NCI-H1694 (cell line): ENCODE measurements around the gene UPF1.
"Not testable (repeated sequence)": the region's sequence is repeated elsewhere in the genome, so short reads cannot be mapped to it uniquely, and the experiment has no call there.

Experiments
- DNase-seq: peaks from one replicate; lab custom pipeline; 2025; lab: John Stamatoyannopoulos, UW

The UPF1 gene

DNA sequence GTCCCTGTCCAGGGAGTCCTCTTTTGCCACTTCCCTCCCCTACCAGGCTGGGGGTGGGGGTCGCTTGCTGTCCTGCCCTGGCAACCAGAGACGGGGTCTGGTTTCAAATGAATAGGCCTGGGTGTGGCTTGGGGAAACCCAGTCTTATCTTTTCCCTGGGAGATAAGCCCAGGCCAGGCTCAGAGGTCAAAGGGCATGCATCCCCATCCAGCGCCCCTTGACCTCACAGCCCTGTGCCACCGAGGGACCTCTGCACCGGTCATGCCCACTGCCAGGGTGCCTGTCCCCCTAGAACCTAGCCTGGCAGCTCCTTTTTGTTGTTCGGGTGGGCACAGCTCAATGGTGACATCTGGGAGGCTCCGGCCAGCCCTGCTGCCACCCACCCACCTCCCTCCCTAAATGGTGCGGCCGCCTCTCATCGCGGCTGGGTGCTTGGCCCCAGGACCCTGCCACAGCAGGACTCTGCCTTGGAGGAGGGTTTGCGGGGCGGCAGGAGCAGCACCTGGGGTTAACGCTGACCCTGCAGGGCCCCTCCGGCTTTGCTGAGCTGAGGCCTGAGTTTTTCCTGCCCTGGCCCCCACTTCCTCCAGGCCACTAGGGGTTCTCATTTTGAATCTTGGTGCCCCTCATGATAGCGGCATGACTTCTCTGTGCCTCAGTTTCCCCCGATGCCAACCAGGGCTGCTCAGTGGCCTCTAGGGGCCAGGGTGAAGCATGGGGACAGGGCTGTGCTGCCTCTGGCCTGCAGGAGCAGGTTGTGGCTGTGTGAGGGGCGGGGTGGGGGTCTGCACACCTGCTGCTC lies 67.0 kb downstream of the UPF1 start:
- no peak for DNase-seq

DNA sequence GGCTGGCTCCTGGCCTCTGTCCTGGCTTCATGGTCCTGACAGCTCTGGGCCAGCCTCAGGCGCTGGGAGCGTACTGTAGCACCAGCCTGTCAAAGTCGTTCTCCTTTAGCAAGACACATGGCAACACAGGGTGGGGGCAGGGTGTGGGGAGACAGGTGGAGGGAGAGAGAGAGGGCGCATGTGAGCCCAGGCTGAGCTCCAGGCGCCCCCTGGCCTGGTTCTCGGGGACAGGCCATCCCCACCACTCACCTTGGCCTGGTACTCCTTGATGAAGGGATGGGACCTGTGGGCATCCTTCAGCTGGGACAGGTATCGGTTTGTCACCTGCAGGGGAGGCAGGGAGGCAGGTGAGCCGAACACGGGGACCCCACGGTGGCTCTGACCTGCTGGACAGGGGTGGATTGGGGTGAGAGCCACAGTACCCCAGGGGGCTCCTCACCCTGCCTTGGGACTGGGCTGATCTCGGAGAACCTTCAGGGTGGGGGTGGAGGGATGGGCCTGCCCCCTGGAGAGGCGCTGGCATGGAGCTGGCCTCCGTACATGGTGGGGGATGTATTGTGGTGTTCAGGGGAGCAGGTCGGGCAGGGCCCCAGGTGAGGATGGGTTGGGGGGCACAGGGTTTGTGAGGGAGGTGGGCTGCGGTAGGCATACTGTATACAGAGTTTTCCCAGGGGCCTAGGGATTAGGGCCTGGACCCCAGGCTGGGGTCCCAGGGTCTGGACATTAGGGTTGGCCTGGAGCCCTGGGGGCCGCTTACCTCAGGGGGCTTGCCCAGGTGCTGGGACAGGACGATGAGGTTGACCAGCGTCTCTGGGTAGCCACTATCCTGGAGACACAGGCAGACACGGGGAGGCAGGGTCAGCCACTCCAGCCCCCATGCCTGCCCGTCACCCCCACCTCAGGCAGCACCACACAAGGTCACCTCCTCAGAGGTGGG lies 68.1 kb downstream of the UPF1 start:
- no peak for DNase-seq

DNA sequence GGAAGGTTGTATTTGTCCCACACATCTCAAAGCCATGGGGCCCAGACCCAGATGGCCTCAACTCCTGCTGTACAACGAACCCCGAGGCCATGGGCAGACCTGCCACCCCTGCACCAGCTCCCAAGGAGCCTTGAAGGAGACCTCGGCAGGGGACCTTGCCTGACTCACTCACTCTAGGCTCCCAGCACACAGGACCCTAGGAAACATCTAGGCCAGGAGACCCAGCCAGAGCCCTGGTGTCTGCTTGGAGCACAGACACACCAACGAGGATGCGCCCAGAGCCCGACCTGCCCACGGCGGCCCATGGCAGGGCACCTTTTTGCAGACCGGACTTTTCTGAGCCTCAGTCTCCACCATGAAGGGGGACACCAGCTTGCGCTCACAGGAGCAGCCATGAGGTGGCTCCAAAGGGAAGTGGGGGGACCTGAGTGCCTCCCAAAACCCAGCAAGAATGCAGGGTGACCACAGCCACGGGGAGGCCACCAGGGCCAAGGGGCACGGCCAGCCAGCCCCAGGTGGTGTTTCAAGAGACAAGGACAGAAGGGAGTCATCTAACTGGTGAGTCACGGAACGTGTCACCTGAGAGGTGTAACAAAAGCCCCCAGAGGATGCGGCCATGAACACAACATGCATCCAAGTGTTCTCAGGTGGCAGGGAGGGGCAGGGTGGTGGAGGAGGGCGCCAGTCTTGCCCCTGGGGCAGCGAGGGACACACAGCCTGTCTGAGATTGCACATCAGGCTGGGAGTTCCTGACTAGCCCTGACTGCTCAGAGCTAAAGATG lies 69.1 kb downstream of the UPF1 start:
- DNase-seq = no peak

DNA sequence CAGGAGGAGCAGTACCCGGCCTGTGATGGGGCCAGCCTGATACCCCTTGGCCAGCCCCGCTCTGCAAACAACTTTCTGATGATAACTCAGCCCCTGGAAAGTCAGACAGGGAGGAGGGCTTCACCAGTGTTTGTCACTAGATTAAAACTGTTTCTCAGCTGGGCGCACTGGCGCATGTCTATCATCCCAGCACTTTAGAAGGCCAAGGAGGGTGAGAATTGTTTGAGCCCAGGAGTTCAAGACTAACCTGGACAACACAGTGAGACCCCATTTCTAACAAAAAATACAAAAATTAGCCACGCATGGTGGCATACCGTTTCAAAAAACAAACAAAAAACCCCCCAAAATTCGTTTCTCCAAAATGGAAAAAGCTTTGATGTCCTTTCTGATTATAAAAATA lies 69.7 kb downstream of the UPF1 start:
- no peak for DNase-seq

- not testable (repeated sequence) for DNase-seq
Measured at GRCh38 chr19:18902519-18902918, 70.8 kb downstream of the UPF1 start.

DNA sequence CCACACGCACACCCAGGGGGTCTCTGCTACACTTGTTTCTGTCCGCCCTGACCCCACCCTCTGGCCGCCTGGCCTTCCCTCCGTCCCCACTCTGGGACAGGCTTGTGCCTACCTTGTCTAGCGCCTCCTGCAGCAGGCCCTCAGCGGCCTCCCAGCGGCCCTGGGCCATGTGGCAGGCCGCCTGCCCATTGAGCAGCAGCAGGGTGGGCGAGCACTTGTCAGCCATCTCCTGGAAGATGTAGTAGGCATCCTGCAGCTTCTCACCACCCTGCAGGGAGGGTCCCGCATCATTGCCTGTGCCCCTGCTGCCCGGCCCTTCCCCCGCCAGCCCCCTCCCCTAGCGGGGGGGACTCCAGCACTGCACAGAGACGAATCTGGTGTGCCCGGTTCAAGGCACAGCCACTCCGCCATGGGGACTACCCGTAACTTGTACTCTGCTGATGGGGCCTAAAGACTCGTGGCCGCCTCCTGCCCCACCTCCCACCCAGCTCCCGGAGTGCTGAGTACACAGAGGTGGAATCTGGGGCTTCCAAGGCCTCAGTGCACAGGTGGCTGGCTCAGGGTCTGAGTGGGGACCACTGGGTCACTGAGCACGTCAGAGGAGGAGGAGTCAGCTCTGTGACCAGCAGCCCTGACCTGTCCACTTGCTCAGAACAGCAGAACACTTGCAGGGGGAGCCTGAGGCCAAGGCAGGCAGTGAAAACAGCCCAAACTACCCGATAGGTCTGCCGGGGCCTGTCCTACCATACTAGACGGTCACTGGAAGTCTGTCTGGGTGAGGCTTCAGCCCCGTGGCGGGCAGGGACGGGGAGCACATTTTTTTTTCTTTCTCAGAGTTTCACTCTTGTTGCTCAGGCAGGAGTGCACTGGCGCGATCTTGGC lies 71.6 kb downstream of the UPF1 start:
- DNase-seq = no peak

GRCh38 chr19:18904334-18905057 lies 72.7 kb downstream of the UPF1 start:
- DNase-seq = no peak

GRCh38 chr19:18905058-18905456 lies 73.3 kb downstream of the UPF1 start:
- DNase-seq = no peak

- DNase-seq = no peak
Measured at GRCh38 chr19:18905513-18906236, 73.9 kb downstream of the UPF1 start.

- DNase-seq = no peak
Measured at GRCh38 chr19:18906605-18907519, 75.1 kb downstream of the UPF1 start.

DNA sequence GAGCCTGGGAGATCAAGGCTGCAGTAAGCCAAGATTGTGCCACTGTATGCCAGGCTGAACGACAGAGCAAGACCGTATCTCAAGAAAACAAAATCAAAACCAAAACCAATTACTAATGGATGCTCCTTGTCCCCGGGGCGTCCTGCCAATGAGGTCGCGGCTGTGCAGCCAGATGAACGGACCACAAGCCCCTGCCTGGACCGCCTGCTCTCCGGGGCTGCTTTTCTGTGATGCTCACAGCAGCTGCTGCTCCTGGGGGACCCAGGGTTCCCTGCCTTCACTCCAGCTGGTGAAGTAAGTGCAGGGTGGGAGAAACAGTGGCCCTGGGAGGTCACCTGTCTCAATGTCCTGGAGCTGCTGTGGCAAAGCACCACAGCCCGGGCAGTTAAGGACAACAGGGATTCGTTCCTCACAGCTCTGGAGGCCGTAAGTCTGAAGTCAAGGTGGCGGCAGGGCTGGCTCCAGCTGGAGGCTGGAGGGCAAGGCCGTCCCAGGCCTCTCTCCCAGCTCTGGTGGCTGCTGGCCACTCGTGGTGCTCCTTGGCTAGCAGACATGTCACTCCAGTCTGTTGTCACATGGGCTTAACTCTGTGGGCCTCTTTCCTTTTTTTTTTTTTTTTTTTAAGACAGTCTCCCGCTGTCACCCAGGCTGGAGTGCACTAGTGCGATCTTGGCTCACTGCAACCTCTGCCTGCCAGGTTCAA lies 77.3 kb downstream of the UPF1 start:
- no peak for DNase-seq

- no peak for DNase-seq
Measured at GRCh38 chr19:18910010-18910409, 78.3 kb downstream of the UPF1 start.

DNA sequence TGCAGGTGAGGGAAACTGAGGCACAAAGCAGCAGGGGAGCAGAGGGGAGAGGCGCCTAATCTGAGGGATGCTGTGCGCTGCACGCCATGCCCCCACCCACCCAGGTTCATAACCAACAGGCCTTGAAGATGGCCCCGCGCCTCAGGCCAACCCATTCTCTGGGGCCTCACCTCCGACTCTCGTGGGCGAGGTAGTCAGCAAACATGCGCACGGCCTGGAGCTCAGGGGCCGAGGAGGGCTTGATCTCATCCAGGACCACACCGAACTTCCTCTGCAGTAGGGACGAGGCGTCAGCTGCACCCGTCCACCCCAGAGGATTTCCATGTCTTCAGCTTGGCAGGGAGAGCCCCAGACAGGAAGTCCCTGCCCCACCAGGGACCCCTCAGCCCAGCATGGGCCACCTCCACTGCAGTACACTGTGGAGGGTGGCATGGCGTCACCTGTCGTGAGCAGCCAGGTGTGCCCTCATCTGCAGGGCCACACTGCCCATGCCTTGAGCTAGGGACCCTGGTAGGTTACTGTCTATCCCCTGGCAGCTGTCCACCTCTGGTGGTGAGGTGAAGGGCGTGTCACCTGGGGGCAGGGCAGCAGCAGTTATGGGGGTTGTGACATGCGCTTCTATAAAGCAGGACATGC lies 79.2 kb downstream of the UPF1 start:
- no peak for DNase-seq

DNA sequence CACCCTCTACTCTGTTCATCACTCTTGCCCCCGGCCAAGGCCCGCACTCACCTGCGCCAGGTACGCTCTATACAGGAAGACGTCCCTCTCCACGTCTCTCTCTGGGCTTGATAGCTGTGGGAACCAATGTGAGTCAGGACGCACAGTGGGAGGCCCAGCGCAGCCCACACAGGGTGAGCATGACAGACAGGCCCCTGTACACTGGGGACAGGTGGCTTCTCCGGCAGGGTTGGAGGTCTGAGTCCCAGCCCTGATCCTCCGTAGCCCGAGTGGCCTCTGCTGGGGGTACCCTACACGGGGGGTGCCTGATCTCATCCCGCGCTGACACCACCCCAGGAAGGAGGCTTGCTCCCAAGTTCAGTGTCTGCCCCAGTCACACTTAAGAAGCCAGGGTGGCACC lies 81.2 kb downstream of the UPF1 start:
- DNase-seq = no peak

DNA sequence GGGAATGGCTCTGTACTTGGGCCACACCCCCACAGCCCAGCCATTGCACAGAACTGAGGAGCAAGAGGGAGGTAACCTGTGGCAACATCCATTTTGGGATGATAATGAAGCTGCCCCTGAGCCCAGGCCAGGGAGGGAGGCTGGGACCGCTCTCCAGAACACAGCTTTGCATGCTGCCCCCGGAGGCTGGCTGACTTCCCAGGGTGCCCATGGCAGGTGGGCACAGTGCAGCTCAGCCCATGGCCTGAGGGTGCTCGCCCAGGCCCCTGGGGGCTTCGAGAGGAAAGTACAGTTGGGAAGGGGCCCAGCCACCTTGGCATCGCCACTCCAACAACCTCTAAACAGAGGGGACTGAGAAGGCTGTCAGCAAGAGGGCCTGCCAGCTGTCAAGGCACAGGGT lies 81.7 kb downstream of the UPF1 start:
- DNase-seq = no peak

- no peak for DNase-seq
Measured at GRCh38 chr19:18915639-18916038, 83.9 kb downstream of the UPF1 start.

DNA sequence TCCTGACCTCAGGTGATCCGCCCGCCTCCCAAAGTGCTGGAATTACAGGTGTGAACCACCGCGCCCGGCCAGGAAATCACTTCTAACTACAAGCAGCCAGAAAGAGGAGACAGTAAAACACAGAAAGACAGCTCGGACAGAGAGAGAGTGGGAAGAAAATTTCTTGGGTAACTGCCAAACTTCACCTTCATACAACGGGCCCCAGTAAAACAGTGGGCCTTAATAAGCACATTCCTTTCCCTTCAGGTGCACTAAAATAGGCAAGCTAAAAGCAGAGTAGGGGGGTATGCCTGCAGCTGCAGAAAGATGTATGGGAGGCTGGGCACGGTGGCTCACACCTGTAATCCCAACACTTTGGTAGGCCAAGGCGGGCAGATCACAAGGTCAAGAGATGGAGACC lies 85.8 kb downstream of the UPF1 start:
- DNase-seq = not testable (repeated sequence)
